CD4-positive, alpha-beta T cell treated with Interleukin-15 for 4 hours (primary cell): Measurements from ENCODE around the gene PGK1.
"Not testable (repeated sequence)": the region's sequence is repeated elsewhere in the genome, so short reads cannot be mapped to it uniquely, and the experiment has no call there.

Experiments
- DNase-seq: peaks from one replicate; pipeline ENCODE4 v3.0.0-alpha.2; 2020; ENCODE audit warnings: low spot score

PGK1 gene

GRCh38 chrX:78103623-78104446, at the start of gene PGK1:
PGK1 (plus strand) TSS chrX:78104248; CDS start chrX:78104341, 93 bp downstream.
- peak; percentile 95 for DNase-seq

GRCh38 chrX:78063687-78064086, 40.4 kb upstream of the PGK1 start:
- DNase-seq, result no peak

GRCh38 chrX:78064152-78064551, 39.9 kb upstream of the PGK1 start:
- DNase-seq, result no peak

- peak; percentile 0 for DNase-seq
These were observed 39.1 kb upstream of the PGK1 start for GRCh38 chrX:78064698-78065601.

GRCh38 chrX:78066110-78066509, 37.9 kb upstream of the PGK1 start:
- no peak for DNase-seq

- no peak for DNase-seq
These were observed 32.7 kb upstream of the PGK1 start for GRCh38 chrX:78071331-78071730.

GRCh38 chrX:78073147-78074077, 30.6 kb upstream of the PGK1 start:
- DNase-seq, result peak; percentile 22

- no peak for DNase-seq
These were observed 30.0 kb upstream of the PGK1 start for GRCh38 chrX:78074088-78074487.

GRCh38 chrX:78075787-78076389, 28.2 kb upstream of the PGK1 start:
- DNase-seq, result no peak

GRCh38 chrX:78081413-78081812, 22.6 kb upstream of the PGK1 start:
- DNase-seq, result not testable (repeated sequence)

- DNase-seq, result no peak
These were observed 11.8 kb upstream of the PGK1 start for GRCh38 chrX:78092296-78092695.

- no peak for DNase-seq
These were observed 5.9 kb upstream of the PGK1 start for GRCh38 chrX:78098108-78098507.

- DNase-seq, result no peak
These were observed 2.0 kb upstream of the PGK1 start for GRCh38 chrX:78102091-78102490.

GRCh38 chrX:78103001-78103622, 936 bp upstream of the PGK1 start:
- no peak for DNase-seq

- DNase-seq, result peak; percentile 31
These were observed 564 bp downstream of the PGK1 start for GRCh38 chrX:78104447-78105176.

- no peak for DNase-seq
These were observed 2.0 kb downstream of the PGK1 start for GRCh38 chrX:78105944-78106650.

GRCh38 chrX:78106651-78106986, 2.6 kb downstream of the PGK1 start:
- DNase-seq, result no peak

GRCh38 chrX:78109458-78109857, 5.4 kb downstream of the PGK1 start:
- DNase-seq, result peak; percentile 53

GRCh38 chrX:78111140-78111931, 7.3 kb downstream of the PGK1 start:
- DNase-seq, result no peak
